K562 (cell line): ENCODE measurements around the gene PSMB7. TPM values are rescaled to one million over a fixed set of nuclear protein-coding genes. Genes with fewer than 3 reads are reported as not detected.

Source experiments
- BACH1 ChIP-seq: fragments of 200-800 bp; sonication (Bioruptor generic); IDR thresholded peaks from 2 replicates; pipeline ENCODE4 v1.6.1; 2016; ENCODE audit warnings: missing genetic modification characterization, missing compliant biosample characterization
- ELF1 ChIP-seq: fragments of 200-800 bp; sonication (Bioruptor generic); IDR thresholded peaks from 2 replicates; pipeline ENCODE4 v1.6.1; 2016; ENCODE audit warnings: missing genetic modification characterization, missing compliant biosample characterization
- ETV5 ChIP-seq: sonication (generic); formaldehyde crosslinking; IDR thresholded peaks from 2 replicates; pipeline ENCODE4 v1.4.0; 2020; ENCODE audit warnings: low read depth, mild to moderate bottlenecking, missing genetic modification reagents
- FIP1L1 ChIP-seq: fragments of 200-400 bp; formaldehyde crosslinking; IDR thresholded peaks from 2 replicates; pipeline ENCODE4 v1.6.1; 2018; ENCODE audit warnings: mild to moderate bottlenecking, low read depth, low read length; ENCODE audit not compliant: poor library complexity, severe bottlenecking
- KLF1 ChIP-seq: fragments of 450-650 bp; IDR thresholded peaks from 2 replicates; pipeline ENCODE4 v1.6.1; 2016; ENCODE audit warnings: missing genetic modification characterization, missing compliant biosample characterization
- RBM17 ChIP-seq: fragments of 200-400 bp; formaldehyde crosslinking; IDR thresholded peaks from 2 replicates; pipeline ENCODE4 v1.6.1; 2017; ENCODE audit warnings: low read depth, mild to moderate bottlenecking, low read length, borderline replicate concordance
- TRIM24 ChIP-seq, 2 experiments: fragments of 450-650 bp; IDR thresholded peaks; 2 replicates each; pipeline ENCODE4 v1.6.1; 2016
- ZFP36 ChIP-seq: fragments of 150-350 bp; IDR thresholded peaks from 2 replicates; pipeline ENCODE4 v1.6.1; 2018; ENCODE audit warnings: low read length, low read depth; ENCODE audit not compliant: partially characterized antibody
- ZNF146 ChIP-seq: IDR thresholded peaks from one replicate; pipeline ENCODE4 v1.6.1; 2018; ENCODE audit warnings: missing compliant biosample characterization; ENCODE audit not compliant: unreplicated experiment
- ZNF407 ChIP-seq: fragments of 450-650 bp; IDR thresholded peaks from 2 replicates; pipeline ENCODE4 v1.6.1; 2016; ENCODE audit warnings: low read depth
- ZNF586 ChIP-seq: fragments of 450-650 bp; formaldehyde crosslinking; conservative IDR thresholded peaks from 2 replicates; pipeline ENCODE4 v1.4.0; 2020; ENCODE audit warnings: mild to moderate bottlenecking, moderate library complexity
- ZNF75A ChIP-seq: fragments of 450-650 bp; formaldehyde crosslinking; IDR thresholded peaks from 2 replicates; pipeline ENCODE4 v1.4.0; 2020; ENCODE audit warnings: mild to moderate bottlenecking
- polyA plus RNA-seq, 8 experiments: library from polyadenylated mRNA; depleted of rRNA in 4 of 8; stranded (reverse) in 5 of 8; unstranded in 3 of 8; fragments of >200 nt; fragmentation: Nextera tagmentation in 2 of 8; fragmentation: Illumina TruSeq in 1 of 8; extraction: Ambion mirVana in 2 of 8; extraction: Trizol in 1 of 8; gene quantifications; 2 replicates each; pipeline versions ENCODE4 v1.2.1 to v1.2.3, GENCODE V29; 2011 to 2014; ENCODE audit warnings: inconsistent platforms in 1 of 8, missing spikeins in 1 of 8
- total RNA-seq, 7 experiments: library from RNA; depleted of rRNA in 6 of 7; stranded (reverse); fragments of >200 nt in 6 of 7; fragmentation: Illumina TruSeq in 2 of 7; extraction: Trizol in 2 of 7; gene quantifications; 2 replicates each; pipeline versions ENCODE4 v1.2.1 to v1.2.3, GENCODE V29; 2011 to 2021; ENCODE audit warnings: low replicate concordance in 1 of 7
- TF ChIP-seq, protein P1 (sequence below), 3 experiments: fragments of 200-800 bp in 1 of 3; fragments of 250-450 bp in 1 of 3; fragments of 450-650 bp in 1 of 3; sonication (Bioruptor Pico) in 1 of 3; sonication (Bioruptor generic) in 1 of 3; formaldehyde crosslinking in 1 of 3; IDR thresholded peaks; 2 replicates each; pipeline versions ENCODE4 v1.6.1 to v1.8.0; 2016 to 2022; ENCODE audit warnings: mild to moderate bottlenecking in 2 of 3, missing genetic modification characterization in 2 of 3, missing compliant biosample characterization in 1 of 3, moderate library complexity in 1 of 3
- TF ChIP-seq, protein P2 (sequence below): fragments of 450-650 bp; IDR thresholded peaks from 2 replicates; pipeline ENCODE4 v1.6.1; 2016; ENCODE audit warnings: missing biosample characterization, missing genetic modification characterization

PSMB7 gene
- total and polyA plus RNA-seq, 9 of the 15 experiments (the other 6 are each of a cell fraction or from before 2014, with no cell fraction given): 321 to 978 (median 407) TPM

DNA sequence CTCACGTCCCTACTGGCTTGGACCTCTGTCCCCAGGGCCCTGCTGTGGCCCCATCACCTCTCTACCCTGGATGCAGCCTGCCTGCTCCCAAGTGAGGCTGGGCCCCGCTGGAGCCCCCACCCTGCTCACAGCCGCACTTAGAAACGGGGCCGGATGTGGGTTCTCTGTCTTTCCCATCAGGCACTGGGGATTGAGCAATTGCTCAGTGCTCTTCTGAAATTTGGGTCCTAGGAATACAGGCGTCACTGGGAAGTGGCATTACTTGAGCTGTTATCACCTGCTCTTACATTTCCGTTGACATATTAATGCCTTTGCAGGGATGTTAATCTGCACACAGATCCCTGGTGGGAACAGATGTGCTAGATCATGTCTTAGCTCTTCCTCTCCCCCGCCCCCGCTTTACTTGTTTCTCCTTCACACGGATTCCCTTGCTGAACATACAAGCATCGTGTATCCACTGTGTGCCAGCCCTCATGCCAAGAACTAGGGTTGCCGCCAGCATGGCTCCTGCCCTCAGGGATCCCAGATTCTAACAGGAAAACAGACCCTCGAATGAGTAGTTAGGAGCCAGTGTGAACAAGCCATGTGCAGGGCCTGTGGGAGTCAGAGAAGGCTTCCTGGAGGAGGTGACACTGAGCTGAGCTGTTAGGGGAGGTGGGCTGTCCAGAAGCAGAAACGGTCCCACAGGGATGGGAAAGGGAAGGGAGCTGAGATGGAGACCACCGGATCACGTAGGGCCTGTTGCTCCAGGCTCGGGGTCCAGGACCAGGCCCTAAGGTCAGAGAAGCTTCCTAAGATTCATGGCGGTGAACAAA lies 92.4 kb downstream of the PSMB7 start (continued):
- TF ChIP-seq, protein P1, sequence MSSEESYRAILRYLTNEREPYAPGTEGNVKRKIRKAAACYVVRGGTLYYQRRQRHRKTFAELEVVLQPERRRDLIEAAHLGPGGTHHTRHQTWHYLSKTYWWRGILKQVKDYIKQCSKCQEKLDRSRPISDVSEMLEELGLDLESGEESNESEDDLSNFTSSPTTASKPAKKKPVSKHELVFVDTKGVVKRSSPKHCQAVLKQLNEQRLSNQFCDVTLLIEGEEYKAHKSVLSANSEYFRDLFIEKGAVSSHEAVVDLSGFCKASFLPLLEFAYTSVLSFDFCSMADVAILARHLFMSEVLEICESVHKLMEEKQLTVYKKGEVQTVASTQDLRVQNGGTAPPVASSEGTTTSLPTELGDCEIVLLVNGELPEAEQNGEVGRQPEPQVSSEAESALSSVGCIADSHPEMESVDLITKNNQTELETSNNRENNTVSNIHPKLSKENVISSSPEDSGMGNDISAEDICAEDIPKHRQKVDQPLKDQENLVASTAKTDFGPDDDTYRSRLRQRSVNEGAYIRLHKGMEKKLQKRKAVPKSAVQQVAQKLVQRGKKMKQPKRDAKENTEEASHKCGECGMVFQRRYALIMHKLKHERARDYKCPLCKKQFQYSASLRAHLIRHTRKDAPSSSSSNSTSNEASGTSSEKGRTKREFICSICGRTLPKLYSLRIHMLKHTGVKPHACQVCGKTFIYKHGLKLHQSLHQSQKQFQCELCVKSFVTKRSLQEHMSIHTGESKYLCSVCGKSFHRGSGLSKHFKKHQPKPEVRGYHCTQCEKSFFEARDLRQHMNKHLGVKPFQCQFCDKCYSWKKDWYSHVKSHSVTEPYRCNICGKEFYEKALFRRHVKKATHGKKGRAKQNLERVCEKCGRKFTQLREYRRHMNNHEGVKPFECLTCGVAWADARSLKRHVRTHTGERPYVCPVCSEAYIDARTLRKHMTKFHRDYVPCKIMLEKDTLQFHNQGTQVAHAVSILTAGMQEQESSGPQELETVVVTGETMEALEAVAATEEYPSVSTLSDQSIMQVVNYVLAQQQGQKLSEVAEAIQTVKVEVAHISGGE (CRISPR knock-in tag; IDR thresholded peaks at IDR 0.05): no peak
- TF ChIP-seq ELF1 (tag): no peak
- TF ChIP-seq BACH1 (tag): no peak
- peak in 1 of 2 experiments; percentile 58; a peak in 1 of 4 replicates for TF ChIP-seq TRIM24 (IDR thresholded peaks at IDR 0.05)
- TF ChIP-seq KLF1: no peak
- TF ChIP-seq ZNF586 (CRISPR knock-in tag): no peak
- TF ChIP-seq FIP1L1: no peak
- TF ChIP-seq ETV5 (CRISPR knock-in tag): peak; percentile 86
- TF ChIP-seq ZNF146 (CRISPR knock-in tag): no peak
- TF ChIP-seq ZNF75A: no peak
- TF ChIP-seq RBM17: no peak
- TF ChIP-seq ZFP36: peak; percentile 98
- TF ChIP-seq, protein P2, sequence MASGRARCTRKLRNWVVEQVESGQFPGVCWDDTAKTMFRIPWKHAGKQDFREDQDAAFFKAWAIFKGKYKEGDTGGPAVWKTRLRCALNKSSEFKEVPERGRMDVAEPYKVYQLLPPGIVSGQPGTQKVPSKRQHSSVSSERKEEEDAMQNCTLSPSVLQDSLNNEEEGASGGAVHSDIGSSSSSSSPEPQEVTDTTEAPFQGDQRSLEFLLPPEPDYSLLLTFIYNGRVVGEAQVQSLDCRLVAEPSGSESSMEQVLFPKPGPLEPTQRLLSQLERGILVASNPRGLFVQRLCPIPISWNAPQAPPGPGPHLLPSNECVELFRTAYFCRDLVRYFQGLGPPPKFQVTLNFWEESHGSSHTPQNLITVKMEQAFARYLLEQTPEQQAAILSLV (tag): no peak
- no peak for TF ChIP-seq ZNF407
